Heart left ventricle (tissue), 16 donors: Measurements from ENCODE around the gene IMP4. TPM values are rescaled to one million over a fixed set of nuclear protein-coding genes. Genes with fewer than 3 reads are reported as not detected.

ENCODE experiments used
- ATAC-seq, 4 donors: fragments of 200-7000 bp; cut with Tn5 transposase; one replicate each; pipeline ENCODE4 v1.9.1; 2020 to 2022; ENCODE audit warnings: moderate library complexity in 4 of 4, mild to moderate bottlenecking in 3 of 4, moderate number of reproducible peaks in 1 of 4
- DNase-seq, 5 donors: peaks; one replicate each; pipeline ENCODE4 v3.0.0-alpha.2; 2020
- H3K27ac ChIP-seq, 12 donors: fragments of 200-600 bp; sonication (generic) in 4 of 12; one replicate each; pipeline versions ENCODE4 v1.5.0 to v1.8.0; 2016 to 2022; ENCODE audit warnings: mild to moderate bottlenecking in 2 of 12
- H3K27me3 ChIP-seq, 9 donors: fragments of 200-600 bp; sonication (generic) in 2 of 9; one replicate each; pipeline versions ENCODE4 v1.5.1 to v1.8.0; 2016 to 2022; ENCODE audit warnings: mild to moderate bottlenecking in 3 of 9
- H3K36me3 ChIP-seq, 9 donors: fragments of 200-600 bp; sonication (generic) in 2 of 9; one replicate each; pipeline versions ENCODE4 v1.5.0 to v1.8.0; 2018 to 2022; ENCODE audit warnings: mild to moderate bottlenecking in 2 of 9
- H3K4me1 ChIP-seq, 12 donors: fragments of 200-600 bp; sonication (generic) in 4 of 12; one replicate each; pipeline versions ENCODE4 v1.5.0 to v1.8.0; 2016 to 2022; ENCODE audit warnings: mild to moderate bottlenecking in 3 of 12
- H3K4me3 ChIP-seq, 12 donors: fragments of 200-600 bp; sonication (generic) in 4 of 12; one replicate each; pipeline versions ENCODE4 v1.5.0 to v1.8.0; 2017 to 2022; ENCODE audit warnings: mild to moderate bottlenecking in 9 of 12, moderate library complexity in 4 of 12
- H3K9me3 ChIP-seq, 12 donors: fragments of 200-600 bp; sonication (generic) in 4 of 12; one replicate each; pipeline versions ENCODE4 v1.5.0 to v1.8.0; 2016 to 2022; ENCODE audit warnings: mild to moderate bottlenecking in 1 of 12
- CTCF ChIP-seq, 12 donors: fragments of 200-600 bp; sonication (generic) in 4 of 12; IDR thresholded peaks; one replicate each; pipeline versions ENCODE4 v1.5.0 to v1.8.0; 2018 to 2022; ENCODE audit warnings: antibody characterized with exemption in 12 of 12, mild to moderate bottlenecking in 5 of 12
- POLR2A ChIP-seq, 2 donors: fragments of 450-650 bp; IDR thresholded peaks; one replicate each; pipeline ENCODE4 v1.6.1; 2017; ENCODE audit warnings: antibody characterized with exemption in 2 of 2, mild to moderate bottlenecking in 2 of 2, moderate library complexity in 2 of 2
- WGBS, 4 donors: extraction: QIAGEN DNeasy Blood & Tissue Kit in 2 of 4; methylation state at CpG; one replicate each; pipeline versions ENCODE4 v1.1.5 to v1.1.7; 2013 to 2018; 5-methylcytosine and 5-hydroxymethylcytosine counted together
- intact Hi-C, 10 donors: fragments of 100-400 bp; cut with DNase I; formaldehyde crosslinking; loops; one replicate each; pipeline versions ENCODE4 v1.11.1 to v1.14.2; 2022
- polyA plus RNA-seq, 2 donors: library from polyadenylated mRNA; stranded (reverse); fragments of 200-250 nt; gene quantifications; one replicate each; pipeline ENCODE4 v1.2.3, GENCODE V29; 2013
- total RNA-seq, 9 donors: library from RNA; depleted of rRNA in 2 of 9; stranded (reverse); fragments of >200 nt in 2 of 9; fragmentation: NEBNext Ultra II Directional in 3 of 9; extraction: Animal tissue kit (Norgen Biotek cat#: 25700) in 3 of 9; gene quantifications; one replicate each; pipeline versions ENCODE4 v1.1.0 to v1.2.4, GENCODE V29; 2016 to 2023
- donor health status: ischemic (EF 13 %, LVEDD 7.1; RV severe dilation, severe dysfunction).
- donor health status: healthy with polysubstance abuse.
- donor health status: DM: no; HTN: yes; CAD: no.
- donor health status: DM: no; HTN: no; CAD: no.
- donor health status: ischemic (EF 25% LVEDD 6.9; RV normal size, moderate dysfunction).
- donor health status: ischemic (EF 25% LVEDD 5.7; RV mildly dilated, moderate dysfunction).
- donor health status: healthy.
- donor health status: DM: yes; HTN: yes; CAD: no.
- donor health status: ischemic (EF 35%, LVEDD 5.7; RV mildly dilated, moderate dysfunction).
- donor health status: nonischemic (EF 11% LVEDD 7.7; RV severe dilation, severe dysfunction).
- donor health status: DM: yes; HTN: yes; CAD: no.
- donor health status: PGD.
- donor health status: ischemic (EF 29% LVEDD 5.4; RV normal size, mild dysfunction).
- donor health status: nonischemic (EF 23%, LVEDD 6.1; RV moderate dilation, normal function).

The IMP4 gene
- total and polyA plus RNA-seq, 11 donors, result 55.8 to 209 (median 73.7) TPM

GRCh38 chr2:130355172-130355577 lies 12.5 kb downstream of the IMP4 start:
- peak overlapping the region; percentile 57 to 91 (median 84) for H3K4me3 ChIP-seq
- ATAC-seq (peak in 3 of 4 donors; percentile 1 to 3 (median 3)), DNase-seq (no peak)
- WGBS, 4 donors, result 10 to 12% (median 11%) methylated on average over 17 to 21 of the region's 21 CpGs
- TF ChIP-seq POLR2A (IDR thresholded peaks at IDR 0.05) (no peak), CTCF (IDR thresholded peaks at IDR 0.05) (no peak)
- H3K9me3 ChIP-seq, result no peaks in the 10 kb centered on the region
- H3K36me3 ChIP-seq, result peaks cover 0 to 4% (median 0%) of the 10 kb centered on the region in 9 donors
- H3K27ac ChIP-seq, result peak overlapping the region; percentile 78 to 96 (median 86)
- intact Hi-C loops, result loop anchor here in 1 of 10 donors (1.0 to 5.0 kb wide), 2 partner anchors 13 to 37 kb away; partner anchors contain the start of gene IMP4
- H3K27me3 ChIP-seq, result no peaks in the 10 kb centered on the region
- peaks cover 0 to 44% (median 22%) of the 10 kb centered on the region in 12 donors for H3K4me1 ChIP-seq

- Histone ChIP-seq H3K4me1 (peaks cover 0 to 44% (median 22%) of the 10 kb centered on the region in 12 donors), H3K9me3 (no peaks in the 10 kb centered on the region), H3K27me3 (no peaks in the 10 kb centered on the region), H3K27ac (peak within 1 kb of the TSS; percentile 78 to 96 (median 86)), H3K36me3 (peaks cover 0 to 4% (median 0%) of the 10 kb centered on the region in 9 donors), H3K4me3 (peak within 1 kb of the TSS; percentile 57 to 91 (median 84))
- 0 to 1% (median 1%) methylated on average over 45 to 107 of the region's 107 CpGs for WGBS, 4 donors
- DNase-seq (peak; percentile 91 to 97 (median 94)), ATAC-seq (peak; percentile 95 to 98 (median 98))
- TF ChIP-seq POLR2A (IDR thresholded peaks at IDR 0.05) (peak in 1 of 2 donors; percentile 93), CTCF (IDR thresholded peaks at IDR 0.05) (peak; percentile 25 to 80 (median 65))
- intact Hi-C loops, result loop anchor here in 2 of 10 donors (1.0 to 5.0 kb wide), 3 partner anchors 14 to 36 kb away; partner anchors contain the start of gene IMP4 (in 2 of the 2)
These were observed 13.1 kb downstream of the IMP4 start, which contains the start of gene PTPN18 for GRCh38 chr2:130355578-130356431. Gene PTPN18, plus strand, starts transcription at chr2:130356056. Its CDS starts 52 bp downstream, at chr2:130356108.

- no peak overlapping the region for H3K27ac ChIP-seq
- intact Hi-C loops, result loop anchor here in 1 of 10 donors (5.0 kb wide), 1 partner anchor 34 kb away; no protein-coding TSS in a partner anchor
- no peak for DNase-seq
- no peak overlapping the region for H3K4me3 ChIP-seq
- 94 to 98% (median 95%) methylated on average over 7 of the region's 7 CpGs for WGBS, 4 donors
- ATAC-seq, result no peak
- H3K9me3 ChIP-seq, result no peaks in the 10 kb centered on the region
- TF ChIP-seq CTCF (IDR thresholded peaks at IDR 0.05), result no peak
- TF ChIP-seq POLR2A (IDR thresholded peaks at IDR 0.05), result no peak
- H3K27me3 ChIP-seq, result no peaks in the 10 kb centered on the region
- H3K36me3 ChIP-seq, result peaks cover 0 to 4% (median 0%) of the 10 kb centered on the region in 9 donors
- H3K4me1 ChIP-seq, result peaks cover 0 to 29% (median 15%) of the 10 kb centered on the region in 12 donors
These were observed 15.2 kb downstream of the IMP4 start for GRCh38 chr2:130357864-130358263.
